SJCRH30 (cell line): ENCODE results near the gene TEX10. TPM values are rescaled to one million over a fixed set of nuclear protein-coding genes. Genes with fewer than 3 reads are reported as not detected.
A peak's percentile ranks its signal among the peaks of the same experiment; 100 is the strongest.
"Not testable (repeated sequence)": the region's sequence is repeated elsewhere in the genome, so short reads cannot be mapped to it uniquely, and the experiment has no call there.

Experiments used
- DNase-seq, 2 experiments: peaks; one replicate each; pipeline ENCODE4 v3.0.0-alpha.2; 2015 to 2020
- H3K27ac ChIP-seq: fragments of 250-450 bp; sonication (Bioruptor Pico); 2 replicates; pipeline ENCODE4 v1.5.1; 2020; ENCODE audit warnings: mild to moderate bottlenecking, moderate library complexity
- H3K27me3 ChIP-seq: fragments of 250-450 bp; sonication (Bioruptor Pico); 2 replicates; pipeline ENCODE4 v1.5.1; 2020; ENCODE audit warnings: mild to moderate bottlenecking, moderate library complexity
- H3K36me3 ChIP-seq: fragments of 250-450 bp; sonication (Bioruptor Pico); 2 replicates; pipeline ENCODE4 v1.5.1; 2020; ENCODE audit warnings: mild to moderate bottlenecking, moderate library complexity
- H3K4me1 ChIP-seq: fragments of 250-450 bp; sonication (Bioruptor Pico); 2 replicates; pipeline ENCODE4 v1.5.1; 2020; ENCODE audit warnings: mild to moderate bottlenecking, moderate library complexity
- H3K4me3 ChIP-seq: fragments of 250-450 bp; sonication (Bioruptor Pico); 2 replicates; pipeline ENCODE4 v1.5.1; 2020; ENCODE audit warnings: mild to moderate bottlenecking, moderate library complexity
- H3K9me3 ChIP-seq: fragments of 250-450 bp; sonication (Bioruptor Pico); replicated peaks from 2 replicates; pipeline ENCODE4 v1.5.1; 2020; ENCODE audit warnings: mild to moderate bottlenecking, moderate library complexity
- total RNA-seq: library from RNA; depleted of rRNA; stranded (reverse); fragments of >200 nt; shearing (Covaris generic); gene quantifications from 2 replicates; pipeline ENCODE4 v1.2.3, GENCODE V29; 2014; rRNA removed

TEX10 gene
- total RNA-seq: 92.4 and 101 TPM in 2 replicates

- Histone ChIP-seq H3K4me1 (0 out of 2 replicates have a peak, but pooled peaks cover 2% of the 10 kb centered on the region), H3K27ac (peak within 1 kb of the TSS; percentile 75), H3K27me3 (no peaks in the 10 kb centered on the region), H3K9me3 (0 out of 2 replicates have a peak, but pooled peaks cover 3% of the 10 kb centered on the region), H3K4me3 (peak within 1 kb of the TSS; percentile 96), H3K36me3 (no peaks in the 10 kb centered on the region)
- DNase-seq: peak; percentile 96
These were observed at the start of gene TEX10 for GRCh38 chr9:100352727-100353505. TEX10 (minus strand) TSS chr9:100352942; CDS start chr9:100349363, 3,579 bp downstream.

GRCh38 chr9:100401042-100401441, 48.3 kb upstream of the TEX10 start:
- H3K27ac ChIP-seq: no peak overlapping the region
- no peak for DNase-seq
- H3K9me3 ChIP-seq: no peaks in the 10 kb centered on the region
- H3K4me1 ChIP-seq: no peaks in the 10 kb centered on the region
- H3K36me3 ChIP-seq: no peaks in the 10 kb centered on the region
- H3K4me3 ChIP-seq: no peak overlapping the region
- no peaks in the 10 kb centered on the region for H3K27me3 ChIP-seq

DNA sequence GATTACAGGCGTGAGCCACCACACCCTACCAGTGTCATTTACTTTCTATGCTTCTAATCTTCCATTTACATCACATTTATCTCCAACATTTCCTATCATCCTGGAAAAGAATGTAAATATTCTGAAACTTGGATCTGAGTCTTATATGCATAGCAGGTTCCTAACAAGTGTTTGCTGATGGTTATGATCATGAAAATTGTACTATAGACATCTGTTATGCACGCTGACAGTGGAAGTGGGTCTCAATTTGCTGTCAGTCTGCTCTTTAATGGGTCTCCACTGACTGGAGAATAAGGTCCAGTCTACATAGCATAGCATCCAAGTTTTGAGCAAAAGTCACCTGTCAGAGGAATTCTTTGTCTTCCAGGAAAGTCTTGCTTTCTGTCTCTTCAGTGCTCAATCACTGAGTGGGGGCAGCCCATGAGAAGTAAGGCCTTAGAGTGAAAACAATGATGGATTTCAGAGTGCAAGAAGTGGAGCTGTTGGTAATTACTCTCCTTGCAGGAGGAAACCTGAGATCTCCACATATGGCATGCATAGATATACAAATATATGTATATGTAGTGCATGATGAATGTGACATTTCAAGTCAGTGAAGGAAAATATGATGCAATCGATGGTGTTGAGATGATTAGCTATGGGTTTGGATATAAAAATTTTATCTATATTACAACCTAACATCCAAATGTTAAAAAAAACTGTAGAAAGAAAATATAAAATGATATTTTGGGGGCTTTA, 45.0 kb upstream of the TEX10 start:
- Histone ChIP-seq H3K4me1 (no peaks in the 10 kb centered on the region), H3K27me3 (no peaks in the 10 kb centered on the region), H3K4me3 (no peak overlapping the region), H3K9me3 (no peaks in the 10 kb centered on the region), H3K36me3 (no peaks in the 10 kb centered on the region), H3K27ac (no peak overlapping the region)
- DNase-seq: no peak

DNA sequence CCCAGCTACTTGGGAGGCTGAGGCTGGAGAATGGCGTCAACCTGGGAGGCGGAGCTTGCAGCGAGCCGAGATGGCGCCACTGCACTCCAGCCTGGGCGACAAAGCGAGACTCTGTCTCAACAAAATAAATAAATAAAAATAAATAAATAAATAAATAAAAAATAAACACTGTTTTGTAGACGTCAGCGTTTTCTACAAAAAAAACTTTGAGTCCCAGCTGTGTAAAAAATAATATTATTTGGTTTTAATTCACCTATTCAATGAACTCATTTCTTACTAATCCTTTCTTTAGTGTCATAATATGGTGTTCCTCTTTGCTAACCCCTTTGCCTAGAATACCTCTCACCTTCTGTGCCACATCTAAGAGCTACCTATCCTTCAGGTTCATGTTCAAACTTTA, 44.0 kb upstream of the TEX10 start:
- Histone ChIP-seq H3K36me3 (no peaks in the 10 kb centered on the region), H3K4me3 (no peak overlapping the region), H3K27ac (no peak overlapping the region), H3K4me1 (no peaks in the 10 kb centered on the region), H3K9me3 (no peaks in the 10 kb centered on the region), H3K27me3 (no peaks in the 10 kb centered on the region)
- DNase-seq: no peak

- no peaks in the 10 kb centered on the region for H3K27me3 ChIP-seq
- no peak for DNase-seq
- H3K4me1 ChIP-seq: no peaks in the 10 kb centered on the region
These were observed 42.1 kb upstream of the TEX10 start for GRCh38 chr9:100394816-100395215.

DNA sequence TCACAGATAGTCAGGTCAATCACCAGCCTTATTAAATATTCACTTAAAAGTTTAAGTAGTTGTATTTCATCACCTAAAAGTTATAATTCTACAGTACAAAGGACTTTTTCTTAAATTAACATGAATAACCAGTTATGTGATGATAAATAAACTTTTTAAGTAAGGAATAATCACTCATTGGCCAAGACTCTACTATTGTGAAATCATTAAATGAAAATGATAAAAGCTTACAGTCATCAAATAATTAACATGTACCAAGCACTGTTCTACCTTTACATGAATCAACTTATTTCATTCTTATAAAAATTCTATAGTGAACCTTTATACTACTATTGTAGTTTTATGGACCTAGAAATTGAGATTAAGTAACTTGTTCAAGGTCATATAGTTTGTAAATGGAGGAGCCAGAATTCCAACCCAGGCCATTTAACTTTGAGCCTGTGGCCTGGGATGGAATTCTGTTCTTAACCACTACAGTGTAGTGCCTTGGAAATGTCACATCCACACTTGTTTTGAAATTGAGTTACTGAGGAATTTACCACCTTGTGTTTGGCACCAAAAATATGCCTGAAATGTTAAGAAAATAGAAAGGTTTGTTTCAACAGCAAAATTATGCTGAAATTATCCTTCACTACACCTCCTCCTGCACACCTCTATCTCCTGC, 41.4 kb upstream of the TEX10 start:
- Histone ChIP-seq H3K4me1 (no peaks in the 10 kb centered on the region), H3K27me3 (no peaks in the 10 kb centered on the region), H3K27ac (no peak overlapping the region), H3K36me3 (no peaks in the 10 kb centered on the region), H3K4me3 (no peak overlapping the region), H3K9me3 (no peaks in the 10 kb centered on the region)
- DNase-seq: no peak

More at GRCh38 chr9:100394816-100395215, 42.1 kb upstream of the TEX10 start:
- Histone ChIP-seq H3K4me3 (no peak overlapping the region), H3K27ac (no peak overlapping the region), H3K9me3 (no peaks in the 10 kb centered on the region), H3K36me3 (no peaks in the 10 kb centered on the region)

DNA sequence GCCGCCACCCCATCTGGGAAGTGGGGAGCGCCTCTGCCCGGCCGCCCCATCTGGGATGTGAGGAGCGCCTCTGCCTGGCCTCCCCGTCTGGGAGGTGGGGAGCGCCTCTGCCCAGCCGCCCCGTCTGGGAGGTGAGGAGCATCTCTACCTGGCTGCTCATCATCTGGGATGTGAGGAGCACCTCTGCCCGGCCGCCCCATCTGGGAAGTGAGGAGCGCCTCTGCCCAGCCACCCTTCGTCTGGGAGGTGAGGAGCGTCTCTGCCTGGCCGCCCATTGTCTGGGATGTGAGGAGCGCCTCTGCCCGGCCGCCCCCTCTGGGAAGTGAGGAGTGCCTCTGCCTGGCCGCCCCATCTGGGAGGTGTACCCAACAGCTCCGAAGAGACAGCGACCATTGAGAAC, 40.2 kb upstream of the TEX10 start:
- DNase-seq, H3K27ac ChIP-seq, H3K9me3 ChIP-seq: not testable (repeated sequence)

DNA sequence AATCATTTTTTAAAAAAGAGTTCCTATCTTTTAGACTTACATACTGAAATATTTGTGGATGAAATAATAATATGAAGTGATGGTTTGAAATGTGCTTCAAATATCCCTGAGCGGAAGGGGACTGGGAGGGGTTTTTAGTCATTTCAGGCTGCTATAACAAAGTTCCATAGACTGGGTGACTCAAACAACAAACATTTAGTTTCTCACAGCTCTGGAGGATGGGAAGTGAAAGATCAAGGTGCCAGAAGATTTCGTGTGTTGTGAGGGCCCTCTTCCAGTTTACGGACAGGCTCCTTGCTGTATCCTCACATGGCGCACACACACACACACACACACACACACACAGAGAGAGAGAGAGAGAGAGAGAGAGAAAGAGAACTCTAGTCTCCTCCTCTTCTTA, 27.1 kb upstream of the TEX10 start:
- Histone ChIP-seq H3K4me1 (no peaks in the 10 kb centered on the region), H3K36me3 (no peaks in the 10 kb centered on the region), H3K9me3 (no peaks in the 10 kb centered on the region), H3K27me3 (no peaks in the 10 kb centered on the region), H3K4me3 (no peak overlapping the region), H3K27ac (no peak overlapping the region)
- DNase-seq: no peak

More for the DNA sequence above, 40.2 kb upstream of the TEX10 start:
- H3K36me3 ChIP-seq, H3K27me3 ChIP-seq, H3K4me1 ChIP-seq, H3K4me3 ChIP-seq: not testable (repeated sequence)

DNA sequence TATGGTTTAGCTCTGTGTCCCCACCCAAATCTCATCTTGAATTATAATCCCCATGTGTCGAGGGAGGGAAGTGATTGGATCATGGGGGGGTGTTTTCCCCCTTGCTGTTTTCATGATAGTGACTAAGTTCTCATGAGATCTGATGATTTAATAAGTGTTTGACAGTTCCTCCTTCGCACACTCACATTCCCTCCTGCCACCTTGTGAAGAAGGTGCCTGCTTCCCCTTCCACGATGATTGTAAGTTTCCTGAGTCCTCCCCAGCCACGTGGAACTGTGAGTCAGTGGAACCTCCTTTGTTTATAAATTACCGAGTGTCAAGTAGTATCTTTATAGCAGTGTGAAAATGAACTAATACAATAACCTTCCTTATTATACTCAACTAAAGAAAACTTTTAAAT, 24.3 kb upstream of the TEX10 start:
- DNase-seq: no peak

DNA sequence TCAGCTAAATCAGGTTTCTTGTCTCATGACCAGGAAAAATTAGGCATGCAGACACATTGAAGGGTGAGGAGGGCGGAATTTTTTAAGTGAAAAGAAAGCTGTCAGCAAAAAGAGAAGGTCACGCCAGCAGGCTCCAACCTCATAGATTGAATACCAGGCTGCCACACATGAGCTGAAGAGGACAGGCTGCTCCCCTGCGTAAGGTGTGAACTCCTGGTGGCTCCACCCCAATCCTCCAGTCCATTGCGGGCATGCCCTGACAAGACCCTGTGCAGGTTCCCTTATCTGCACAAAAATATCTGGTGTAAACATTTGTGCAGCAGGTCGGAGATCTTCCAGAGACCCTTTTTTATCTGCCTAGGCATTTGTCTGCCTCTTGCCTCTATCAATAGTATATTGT, 22.9 kb upstream of the TEX10 start:
- Histone ChIP-seq H3K27me3 (no peaks in the 10 kb centered on the region), H3K27ac (no peak overlapping the region), H3K36me3 (no peaks in the 10 kb centered on the region), H3K4me3 (no peak overlapping the region), H3K9me3 (no peaks in the 10 kb centered on the region), H3K4me1 (no peaks in the 10 kb centered on the region)
- DNase-seq: no peak

More for the DNA sequence above, 24.3 kb upstream of the TEX10 start:
- Histone ChIP-seq H3K27me3 (no peaks in the 10 kb centered on the region), H3K4me3 (no peak overlapping the region), H3K36me3 (no peaks in the 10 kb centered on the region), H3K9me3 (no peaks in the 10 kb centered on the region), H3K27ac (no peak overlapping the region), H3K4me1 (no peaks in the 10 kb centered on the region)

DNA sequence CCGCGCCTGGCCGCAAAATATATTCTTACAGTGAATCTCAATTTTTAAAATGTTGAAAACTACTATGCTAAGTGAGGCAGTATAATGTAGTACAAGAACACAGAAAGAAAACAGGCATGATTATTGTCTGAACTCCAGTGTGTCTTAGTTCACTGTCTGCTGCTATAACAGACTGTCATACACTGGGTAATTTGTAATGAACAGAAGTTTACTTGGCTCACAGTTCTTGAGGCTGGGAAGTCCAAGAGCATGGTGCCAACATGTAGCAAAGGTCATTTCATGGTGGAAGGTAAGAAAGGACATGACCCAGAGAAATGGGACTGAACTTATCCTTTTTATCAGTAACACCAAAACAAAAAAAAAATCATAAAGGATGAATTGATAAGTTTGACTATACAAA, 19.9 kb upstream of the TEX10 start:
- no peak overlapping the region for H3K4me3 ChIP-seq
- no peak for DNase-seq
- no peaks in the 10 kb centered on the region for H3K27me3 ChIP-seq
- no peaks in the 10 kb centered on the region for H3K9me3 ChIP-seq
- H3K27ac ChIP-seq: no peak overlapping the region
- H3K4me1 ChIP-seq: no peaks in the 10 kb centered on the region
- no peaks in the 10 kb centered on the region for H3K36me3 ChIP-seq

- DNase-seq: no peak
- no peaks in the 10 kb centered on the region for H3K36me3 ChIP-seq
- no peaks in the 10 kb centered on the region for H3K27me3 ChIP-seq
- no peaks in the 10 kb centered on the region for H3K9me3 ChIP-seq
- H3K4me3 ChIP-seq: no peak overlapping the region
- H3K4me1 ChIP-seq: no peaks in the 10 kb centered on the region
- no peak overlapping the region for H3K27ac ChIP-seq
These were observed 17.5 kb upstream of the TEX10 start for GRCh38 chr9:100370064-100370723.

GRCh38 chr9:100368672-100369071, 15.9 kb upstream of the TEX10 start:
- no peaks in the 10 kb centered on the region for H3K36me3 ChIP-seq
- DNase-seq: no peak
- H3K9me3 ChIP-seq: no peaks in the 10 kb centered on the region; the same call in 1 of the 2 replicates
- no peak overlapping the region for H3K4me3 ChIP-seq
- H3K27ac ChIP-seq: no peak overlapping the region
- no peaks in the 10 kb centered on the region for H3K27me3 ChIP-seq
- H3K4me1 ChIP-seq: no peaks in the 10 kb centered on the region

DNA sequence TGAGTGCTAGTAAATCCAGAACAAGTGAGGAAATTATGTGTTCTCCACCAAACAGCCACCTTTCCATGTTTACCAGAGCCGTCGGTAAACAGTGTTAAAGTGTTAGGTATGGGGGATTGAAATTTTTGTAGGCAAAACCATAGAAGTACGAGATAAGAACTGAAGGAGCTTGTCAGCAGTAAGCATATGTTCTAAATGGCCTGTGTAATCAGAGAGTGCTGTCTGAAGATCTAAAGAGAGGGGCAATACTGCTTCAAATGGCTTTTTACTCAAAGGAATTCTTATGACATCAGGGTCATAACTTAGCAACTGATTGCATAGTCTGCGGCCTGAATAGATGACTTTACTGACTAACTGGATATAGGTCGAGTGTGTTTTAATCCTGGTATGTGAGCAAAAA, 13.4 kb upstream of the TEX10 start:
- Histone ChIP-seq H3K9me3 (no peaks in the 10 kb centered on the region; the same call in 1 of the 2 replicates), H3K36me3 (no peaks in the 10 kb centered on the region), H3K27ac (no peak overlapping the region), H3K4me1 (no peaks in the 10 kb centered on the region), H3K4me3 (no peak overlapping the region), H3K27me3 (no peaks in the 10 kb centered on the region)
- no peak for DNase-seq
